ENCODE data around the gene TREML2. TPM values are rescaled to one million over a fixed set of nuclear protein-coding genes. Genes with fewer than 3 reads are reported as not detected.

Gene TREML2
- total and polyA plus RNA-seq, 2 of the 8 experiments (the other 6 are each of a cell fraction or from before 2014, with no cell fraction given) = 0.09 to 0.18 TPM

- no peak for TF ChIP-seq CTCF (IDR thresholded peaks at IDR 0.05; ENCODE audit: control extremely low read depth in 1 of 3, insufficient read depth in 1 of 3, low read depth in 1 of 3, low read length in 3 of 3)
Observed at GRCh38 chr6:41222045-41222444, 21.1 kb upstream of the TREML2 start (continued).
